H1 (cell line): ENCODE results near the gene LYVE1. TPM values are rescaled to one million over a fixed set of nuclear protein-coding genes. Genes with fewer than 3 reads are reported as not detected.

Experiments
- CTCF ChIA-PET: fragments of 300-600 bp; sonication (Branson Sonifier 250); formaldehyde crosslinking; loops from one replicate; lab custom pipeline; 2021; ENCODE audit not compliant: partially characterized antibody; lab: Charles Lee
- POLR2A ChIA-PET: fragments of 300-600 bp; sonication (Branson Sonifier 250); formaldehyde crosslinking; loops from one replicate; lab custom pipeline; 2021; ENCODE audit warnings: inconsistent platforms; ENCODE audit not compliant: partially characterized antibody; lab: Charles Lee
- DNase-seq, 2 experiments: peaks; one replicate each; pipeline versions ENCODE4 v3.0.0 to v3.0.0-alpha.2; 2010 to 2022; ENCODE audit warnings: low spot score in 2 of 2, low read depth in 1 of 2, mixed read lengths in 1 of 2
- FAIRE-seq: peaks from 2 replicates; lab custom pipeline; 2011; peaks lifted over from hg19 to GRCh38; lab: Jason Lieb, UNC
- H2AFZ ChIP-seq: 2 replicates; pipeline ENCODE4 v1.8.1; 2012; ENCODE audit warnings: low read length, inconsistent platforms
- H2AK5ac ChIP-seq: 2 replicates; pipeline ENCODE4 v1.6.1; 2013; ENCODE audit warnings: low read depth, low read length
- H2BK120ac ChIP-seq: replicated peaks from 2 replicates; pipeline ENCODE3; 2013; ENCODE audit warnings: low read depth, low read length, inconsistent platforms
- H2BK12ac ChIP-seq: 2 replicates; pipeline ENCODE4 v1.6.1; 2013; ENCODE audit warnings: low read depth, low read length
- H2BK15ac ChIP-seq: 2 replicates; pipeline ENCODE4 v1.6.1; 2013; ENCODE audit warnings: low read length
- H2BK20ac ChIP-seq: 2 replicates; pipeline ENCODE4 v1.6.1; 2013; ENCODE audit warnings: low read length
- H2BK5ac ChIP-seq: 2 replicates; pipeline ENCODE4 v1.6.1; 2013; ENCODE audit warnings: low read depth, low read length
- H3K14ac ChIP-seq: 2 replicates; pipeline ENCODE4 v1.6.1; 2013; ENCODE audit warnings: inconsistent platforms; ENCODE audit not compliant: insufficient read length
- H3K18ac ChIP-seq: 2 replicates; pipeline ENCODE4 v1.6.1; 2013; ENCODE audit warnings: low read length; ENCODE audit errors: extremely low read depth
- H3K23ac ChIP-seq: 2 replicates; pipeline ENCODE4 v1.6.1; 2013; ENCODE audit warnings: inconsistent platforms; ENCODE audit not compliant: insufficient read length
- H3K23me2 ChIP-seq: 2 replicates; pipeline ENCODE4 v1.6.1; 2013; ENCODE audit warnings: low read depth, low read length
- H3K27ac ChIP-seq: 2 replicates; pipeline ENCODE4 v1.6.1; 2011; ENCODE audit warnings: low read depth, low read length, inconsistent platforms
- H3K27me3 ChIP-seq, 4 experiments: replicated peaks in 1 of 4; 1 replicate in 1 of 4; 2 replicates in 3 of 4; pipeline versions ENCODE4 v1.6.1 to v1.8.1; 2011 to 2013; ENCODE audit warnings: low read length in 3 of 4, mild to moderate bottlenecking in 3 of 4, inconsistent platforms in 2 of 4, mixed read lengths in 2 of 4, moderate library complexity in 1 of 4; ENCODE audit not compliant: control insufficient read depth in 3 of 4, insufficient read depth in 3 of 4; ENCODE audit errors: extremely low read depth in 1 of 4
- H3K36me3 ChIP-seq, 4 experiments: 2 replicates each; pipeline versions ENCODE4 v1.6.1 to v1.8.1; 2011 to 2013; ENCODE audit warnings: mild to moderate bottlenecking in 4 of 4, low read length in 3 of 4, moderate library complexity in 2 of 4, control low read depth in 1 of 4, inconsistent platforms in 1 of 4; ENCODE audit not compliant: insufficient read depth in 4 of 4, control insufficient read depth in 2 of 4
- H3K4ac ChIP-seq: replicated peaks from 2 replicates; pipeline ENCODE3; 2013; ENCODE audit warnings: low read length, low read depth, mixed read lengths, inconsistent platforms; ENCODE audit not compliant: insufficient read length
- H3K4me1 ChIP-seq, 4 experiments: replicated peaks in 1 of 4; 1 replicate in 1 of 4; 2 replicates in 3 of 4; pipeline versions ENCODE4 v1.6.1 to v1.8.1; 2011 to 2013; ENCODE audit warnings: low read length in 3 of 4, inconsistent platforms in 2 of 4, mixed read lengths in 1 of 4; ENCODE audit not compliant: insufficient read depth in 4 of 4, control insufficient read depth in 3 of 4
- H3K4me2 ChIP-seq, 2 experiments: 2 replicates each; pipeline versions ENCODE4 v1.6.1 to v1.8.1; 2011 to 2013; ENCODE audit warnings: low read depth in 2 of 2, low read length in 2 of 2, control low read depth in 1 of 2, inconsistent platforms in 1 of 2, mild to moderate bottlenecking in 1 of 2; ENCODE audit not compliant: insufficient read depth in 1 of 2
- H3K4me3 ChIP-seq, 4 experiments: fragments of 200-600, 300-600 bp in 1 of 4; sonication (generic), shearing (Covaris generic), sonication (Bioruptor Twin) in 1 of 4; 2 replicates each; pipeline versions ENCODE4 v1.5.1 to v1.8.1; 2011 to 2016; ENCODE audit warnings: low read length in 4 of 4, low read depth in 3 of 4, control low read depth in 2 of 4, inconsistent platforms in 2 of 4, mild to moderate bottlenecking in 2 of 4, mixed read lengths in 1 of 4, moderate library complexity in 1 of 4; ENCODE audit not compliant: insufficient read depth in 2 of 4; ENCODE audit errors: extremely low read depth in 1 of 4
- H3K56ac ChIP-seq: replicated peaks from 2 replicates; pipeline ENCODE3; 2013; ENCODE audit warnings: low read depth, mild to moderate bottlenecking, mixed read lengths, low read length, inconsistent platforms; ENCODE audit not compliant: insufficient read length
- H3K79me1 ChIP-seq: 2 replicates; pipeline ENCODE4 v1.6.1; 2013; ENCODE audit warnings: low read depth, low read length, control low read depth
- H3K79me2 ChIP-seq, 2 experiments: 2 replicates each; pipeline versions ENCODE4 v1.6.1 to v1.8.1; 2012 to 2013; ENCODE audit warnings: low read length in 2 of 2, mild to moderate bottlenecking in 2 of 2, inconsistent platforms in 1 of 2; ENCODE audit not compliant: insufficient read depth in 2 of 2, control insufficient read depth in 1 of 2
- H3K9ac ChIP-seq, 4 experiments: replicated peaks in 1 of 4; 1 replicate in 1 of 4; 2 replicates in 3 of 4; pipeline versions ENCODE4 v1.6.1 to v1.8.1; 2011 to 2013; ENCODE audit warnings: low read depth in 3 of 4, low read length in 3 of 4, control low read depth in 2 of 4, mild to moderate bottlenecking in 2 of 4, moderate library complexity in 2 of 4, inconsistent platforms in 1 of 4; ENCODE audit errors: extremely low read depth in 1 of 4
- H3K9me3 ChIP-seq, 2 experiments: 2 replicates each; pipeline versions ENCODE4 v1.6.1 to v1.8.1; 2012 to 2013; ENCODE audit warnings: mild to moderate bottlenecking in 2 of 2, moderate library complexity in 2 of 2, control low read depth in 1 of 2, inconsistent platforms in 1 of 2, low read depth in 1 of 2, low read length in 1 of 2, mixed read lengths in 1 of 2; ENCODE audit not compliant: insufficient read depth in 2 of 2
- H4K20me1 ChIP-seq, 2 experiments: replicated peaks in 1 of 2; 2 replicates each; pipeline versions ENCODE3 to v1.8.1; 2011 to 2013; ENCODE audit warnings: inconsistent platforms in 2 of 2, low read length in 2 of 2, mild to moderate bottlenecking in 1 of 2; ENCODE audit not compliant: insufficient read depth in 2 of 2, control insufficient read depth in 1 of 2
- H4K5ac ChIP-seq: 2 replicates; pipeline ENCODE4 v1.6.1; 2013; ENCODE audit warnings: low read length, low read depth, mixed read lengths, inconsistent platforms; ENCODE audit not compliant: insufficient read length
- H4K8ac ChIP-seq: 2 replicates; pipeline ENCODE4 v1.8.0; 2013; ENCODE audit warnings: mild to moderate bottlenecking, moderate library complexity, low read length, inconsistent platforms; ENCODE audit not compliant: insufficient read depth; ENCODE audit errors: extremely low read depth
- H4K91ac ChIP-seq: replicated peaks from 2 replicates; pipeline ENCODE3; 2013; ENCODE audit warnings: low read length, mixed read lengths, inconsistent platforms; ENCODE audit not compliant: insufficient read length
- CBX8 ChIP-seq: fragments of 300-800, 300-1000 bp; sonication (generic); IDR thresholded peaks from 2 replicates; pipeline ENCODE4 v1.7.1; 2016; ENCODE audit warnings: low read depth, low read length, borderline replicate concordance
- CHD2 ChIP-seq: IDR thresholded peaks from 2 replicates; pipeline ENCODE4 v1.6.1; 2012; ENCODE audit warnings: low read length, improper control_type of control experiment
- HDAC6 ChIP-seq: IDR thresholded peaks from one replicate; pipeline ENCODE4 v1.7.1; 2012; ENCODE audit warnings: low read depth, mild to moderate bottlenecking, inconsistent platforms, low read length, moderate library complexity
- KDM5A ChIP-seq: fragments of 200-600 bp; IDR thresholded peaks from 2 replicates; pipeline ENCODE4 v1.7.1; 2012; ENCODE audit warnings: mild to moderate bottlenecking, low read length, inconsistent platforms, mixed read lengths
- NANOG ChIP-seq: IDR thresholded peaks from 2 replicates; pipeline ENCODE4 v1.6.1; 2011; ENCODE audit warnings: low read length, low read depth, mild to moderate bottlenecking, inconsistent platforms; ENCODE audit not compliant: insufficient read depth, poor library complexity, severe bottlenecking
- POLR2AphosphoS5 ChIP-seq: IDR thresholded peaks from 2 replicates; pipeline ENCODE4 v1.6.1; 2011; ENCODE audit warnings: low read depth, low read length
- RAD21 ChIP-seq, 2 experiments: IDR thresholded peaks in 1 of 2; conservative IDR thresholded peaks in 1 of 2; 2 replicates each; pipeline ENCODE4 v1.6.1; 2011; ENCODE audit warnings: low read depth in 2 of 2, low read length in 2 of 2, improper control_type of control experiment in 1 of 2, inconsistent platforms in 1 of 2, mild to moderate bottlenecking in 1 of 2, moderate library complexity in 1 of 2
- RNF2 ChIP-seq: fragments of 200-900, 300-1000 bp; sonication (generic); IDR thresholded peaks from 2 replicates; pipeline ENCODE4 v1.7.1; 2016; ENCODE audit warnings: borderline replicate concordance, low read depth, mild to moderate bottlenecking, antibody characterized with exemption, low read length; ENCODE audit not compliant: poor library complexity, severe bottlenecking; ENCODE audit errors: missing control alignments
- SP1 ChIP-seq: IDR thresholded peaks from 2 replicates; pipeline ENCODE4 v1.6.1; 2011; ENCODE audit warnings: low read depth, low read length
- SRF ChIP-seq: IDR thresholded peaks from 2 replicates; pipeline ENCODE4 v1.6.1; 2011; ENCODE audit warnings: mild to moderate bottlenecking, low read depth, low read length, moderate library complexity
- SUZ12 ChIP-seq: fragments of 200-600 bp; sonication (generic); IDR thresholded peaks from 2 replicates; pipeline ENCODE4 v1.6.1; 2012; ENCODE audit warnings: mild to moderate bottlenecking, inconsistent platforms, low read length, moderate library complexity, mixed read lengths
- TAF1 ChIP-seq: IDR thresholded peaks from 2 replicates; pipeline ENCODE4 v1.6.1; 2011; ENCODE audit warnings: mild to moderate bottlenecking, low read depth, low read length
- TBP ChIP-seq: IDR thresholded peaks from 2 replicates; pipeline ENCODE4 v1.6.1; 2011; ENCODE audit warnings: low read depth, low read length, improper control_type of control experiment
- TCF12 ChIP-seq: IDR thresholded peaks from 2 replicates; pipeline ENCODE4 v1.6.1; 2011; ENCODE audit warnings: low read depth, mild to moderate bottlenecking, low read length
- TEAD4 ChIP-seq: IDR thresholded peaks from 2 replicates; pipeline ENCODE4 v1.6.1; 2012; ENCODE audit warnings: low read depth, low read length, inconsistent platforms, mixed read lengths
- WGBS, 2 experiments: shearing (Covaris generic) in 1 of 2; methylation state at CpG; one replicate each; pipeline versions ENCODE4 v1.1.6 to v1.1.7; 2013 to 2015; ENCODE audit warnings: low lambda C conversion rate in 2 of 2, mixed read lengths in 2 of 2, inconsistent platforms in 1 of 2, low coverage in 1 of 2, missing lambda C conversion rate in 1 of 2; ENCODE audit not compliant: insufficient replicate concordance in 2 of 2, insufficient coverage in 1 of 2, insufficient read length in 1 of 2; ENCODE audit errors: extremely low coverage in 1 of 2, missing lambda C conversion rate in 1 of 2; 5-methylcytosine and 5-hydroxymethylcytosine counted together
- polyA plus RNA-seq, 7 experiments: library from polyadenylated mRNA; depleted of rRNA in 3 of 7; stranded (reverse) in 5 of 7; unstranded in 2 of 7; fragments of >200 nt in 5 of 7; fragments of 200-250 nt in 2 of 7; gene quantifications; 1 replicate in 5 of 7; 2 replicates in 1 of 7; 4 replicates in 1 of 7; pipeline versions ENCODE4 v1.2.1 to v1.2.3, GENCODE V29; 2011 to 2013; ENCODE audit warnings: missing spikeins in 2 of 7, mixed read lengths in 2 of 7
- total RNA-seq: library from RNA; stranded (reverse); fragmentation: NEBNext Ultra II Directional; extraction: Animal tissue kit (Norgen Biotek cat#: 25700); gene quantifications from 2 replicates; pipeline ENCODE4 v1.2.1, GENCODE V29; 2021

LYVE1 gene
- total and polyA plus RNA-seq, 2 of the 8 experiments (the other 6 are each of a cell fraction or from before 2014, with no cell fraction given): 0.09 TPM; not detected in 1

GRCh38 chr11:10591741-10592140 is 23.3 kb upstream of the LYVE1 start:
- H3K9ac ChIP-seq: no peak overlapping the region
- H4K20me1 ChIP-seq: no peaks in the 10 kb centered on the region
- H3K27me3 ChIP-seq: no peaks in the 10 kb centered on the region
- no peak overlapping the region for H3K4me2 ChIP-seq
- no peaks in the 10 kb centered on the region for H3K79me2 ChIP-seq
- no peaks in the 10 kb centered on the region for H3K23me2 ChIP-seq
- no peaks in the 10 kb centered on the region for H3K36me3 ChIP-seq
- H2BK120ac ChIP-seq: no peak overlapping the region
- POLR2A ChIA-PET: no interaction called here
- no peak overlapping the region for H4K91ac ChIP-seq
- no peaks in the 10 kb centered on the region for H3K9me3 ChIP-seq
- no peaks in the 10 kb centered on the region for H3K79me1 ChIP-seq
- 78% methylated on average over 2 of the region's 2 CpGs; no CpG with 5 or more reads in 1 of the 2 experiments for WGBS, 2 experiments
- H3K23ac ChIP-seq: no peak overlapping the region
- no peak overlapping the region for H3K56ac ChIP-seq
- CTCF ChIA-PET: interaction anchor here (1.3 kb wide), 1 partner anchor 19 kb away, joined by 3 read pairs; no protein-coding TSS in a partner anchor
- H4K8ac ChIP-seq: no peak overlapping the region
- no peaks in the 10 kb centered on the region for H3K4me1 ChIP-seq
- no peak overlapping the region for H2BK5ac ChIP-seq
- H3K4me3 ChIP-seq: no peak overlapping the region
- DNase-seq (no peak), FAIRE-seq (no peak)
- H4K5ac ChIP-seq: no peak overlapping the region
- no peak overlapping the region for H2BK15ac ChIP-seq
- H3K27ac ChIP-seq: no peak overlapping the region
- H2AK5ac ChIP-seq: no peak overlapping the region
- H3K4ac ChIP-seq: no peak overlapping the region
- no peak overlapping the region for H2BK12ac ChIP-seq
- no peak overlapping the region for H3K18ac ChIP-seq
- H3K14ac ChIP-seq: no peak overlapping the region
- H2BK20ac ChIP-seq: no peak overlapping the region
- H2AFZ ChIP-seq: no peak overlapping the region
- TF ChIP-seq TBP: no peak
- TF ChIP-seq RNF2: no peak
- no peak for TF ChIP-seq SUZ12
- TF ChIP-seq KDM5A: no peak
- no peak for TF ChIP-seq CHD2
- TF ChIP-seq TAF1: no peak
- no peak for TF ChIP-seq RAD21 (IDR thresholded peaks at IDR 0.05 in 1 of 2, conservative IDR thresholded peaks at IDR 0.05 in 1 of 2; ENCODE audit: low read depth in 2 of 2, low read length in 2 of 2)
- TF ChIP-seq TEAD4: no peak
- TF ChIP-seq SP1: no peak
- no peak for TF ChIP-seq CBX8
- no peak for TF ChIP-seq NANOG
- TF ChIP-seq TCF12: no peak
- TF ChIP-seq POLR2AphosphoS5: no peak
- no peak for TF ChIP-seq HDAC6
- no peak for TF ChIP-seq SRF
